ENCODE data around the gene SHCBP1L.

- TF ChIP-seq EZH2 (IDR thresholded peaks at IDR 0.05) (no peak), CTCF (IDR thresholded peaks at IDR 0.05) (no peak)
These were observed 2.9 kb upstream of the SHCBP1L start for GRCh38 chr1:182955596-182956588.

Measured in neural progenitor cell (in vitro differentiated cells).